ENCODE results near the gene ADH5.
"Not testable (repeated sequence)": the region's sequence is repeated elsewhere in the genome, so short reads cannot be mapped to it uniquely, and the experiment has no call there.

The ADH5 gene

GRCh38 chr4:99088481-99089365, at the start of gene ADH5:
TSS of gene ADH5 (minus strand) at chr4:99088788. CDS start at chr4:99088700, 88 bp downstream.
- peak; percentile 87 for DNase-seq (ENCODE audit: low read depth)

- no peak for DNase-seq (ENCODE audit: low read depth)
Observed at GRCh38 chr4:99136329-99136728, 47.7 kb upstream of the ADH5 start.

GRCh38 chr4:99135541-99136162, 47.1 kb upstream of the ADH5 start:
- no peak for DNase-seq (ENCODE audit: low read depth)

- DNase-seq (ENCODE audit: low read depth): no peak
Observed at GRCh38 chr4:99134586-99134985, 46.0 kb upstream of the ADH5 start.

GRCh38 chr4:99131378-99131777, 42.8 kb upstream of the ADH5 start:
- no peak for DNase-seq (ENCODE audit: low read depth)

- no peak for DNase-seq (ENCODE audit: low read depth)
Observed at GRCh38 chr4:99126376-99126775, 37.8 kb upstream of the ADH5 start.

- no peak for DNase-seq (ENCODE audit: low read depth)
Observed at GRCh38 chr4:99121008-99121407, 32.4 kb upstream of the ADH5 start.

GRCh38 chr4:99120501-99120900, 31.9 kb upstream of the ADH5 start:
- DNase-seq (ENCODE audit: low read depth): no peak

- DNase-seq (ENCODE audit: low read depth): no peak
Observed at GRCh38 chr4:99117876-99118693, 29.5 kb upstream of the ADH5 start.

GRCh38 chr4:99117122-99117841, 28.7 kb upstream of the ADH5 start:
- not testable (repeated sequence) for DNase-seq (ENCODE audit: low read depth)

- DNase-seq (ENCODE audit: low read depth): not testable (repeated sequence)
Observed at GRCh38 chr4:99109286-99109685, 20.7 kb upstream of the ADH5 start.

- DNase-seq (ENCODE audit: low read depth): no peak
Observed at GRCh38 chr4:99104153-99104552, 15.6 kb upstream of the ADH5 start.

GRCh38 chr4:99103166-99103565, 14.6 kb upstream of the ADH5 start:
- no peak for DNase-seq (ENCODE audit: low read depth)

GRCh38 chr4:99102634-99103033, 14.0 kb upstream of the ADH5 start:
- no peak for DNase-seq (ENCODE audit: low read depth)

GRCh38 chr4:99100876-99101275, 12.3 kb upstream of the ADH5 start:
- DNase-seq (ENCODE audit: low read depth): no peak

GRCh38 chr4:99099814-99100213, 11.2 kb upstream of the ADH5 start:
- DNase-seq (ENCODE audit: low read depth): not testable (repeated sequence)

GRCh38 chr4:99099311-99099710, 10.7 kb upstream of the ADH5 start:
- DNase-seq (ENCODE audit: low read depth): no peak

GRCh38 chr4:99091841-99092240, 3.3 kb upstream of the ADH5 start:
- not testable (repeated sequence) for DNase-seq (ENCODE audit: low read depth)

- no peak for DNase-seq (ENCODE audit: low read depth)
Observed at GRCh38 chr4:99091216-99091575, 2.6 kb upstream of the ADH5 start.

GRCh38 chr4:99090481-99091215, 2.1 kb upstream of the ADH5 start:
- no peak for DNase-seq (ENCODE audit: low read depth)

- no peak for DNase-seq (ENCODE audit: low read depth)
Observed at GRCh38 chr4:99088023-99088449, 552 bp downstream of the ADH5 start.
